Nephron progenitor cell (in vitro differentiated cells): Measurements from ENCODE around the gene SSU72.
A peak's percentile ranks its signal among the peaks of the same experiment; 100 is the strongest.

Source experiments
- DNase-seq: peaks from one replicate; pipeline ENCODE4 v3.0.0; 2021
- H3K27ac Mint-ChIP-seq: 2 replicates; pipeline ENCODE4 v1.8.0; 2021; ENCODE audit warnings: mild to moderate bottlenecking, moderate library complexity, mixed read lengths
- H3K27me3 Mint-ChIP-seq: 2 replicates; pipeline ENCODE4 v1.8.0; 2021; ENCODE audit warnings: mild to moderate bottlenecking, low read depth, mixed read lengths; ENCODE audit not compliant: poor library complexity
- H3K36me3 Mint-ChIP-seq: 2 replicates; pipeline ENCODE4 v1.8.0; 2021; ENCODE audit warnings: low read depth, mixed read lengths
- H3K4me1 Mint-ChIP-seq: 2 replicates; pipeline ENCODE4 v1.8.0; 2021; ENCODE audit warnings: mixed read lengths
- H3K4me3 Mint-ChIP-seq: 2 replicates; pipeline ENCODE4 v1.8.0; 2021; ENCODE audit warnings: mild to moderate bottlenecking, moderate library complexity, mixed read lengths
- H3K9me3 Mint-ChIP-seq: 2 replicates; pipeline ENCODE4 v1.8.0; 2021; ENCODE audit warnings: mild to moderate bottlenecking, moderate library complexity, mixed read lengths
- CTCF ChIP-seq: fragments of 200-600 bp; sonication (generic); IDR thresholded peaks from 2 replicates; pipeline ENCODE4 v1.5.0; 2021; ENCODE audit warnings: antibody characterized with exemption

Gene SSU72

GRCh38 chr1:1614204-1614953 is 39.7 kb upstream of the SSU72 start:
- peak; percentile 12 for DNase-seq
- TF ChIP-seq CTCF, result no peak
- peak overlapping the region; percentile 93 for H3K27ac Mint-ChIP-seq
- H3K9me3 Mint-ChIP-seq, result no peaks in the 10 kb centered on the region
- H3K27me3 Mint-ChIP-seq, result peaks cover 4% of the 10 kb centered on the region
- H3K4me3 Mint-ChIP-seq, result peak overlapping the region; percentile 95
- H3K36me3 Mint-ChIP-seq, result peaks cover 5% of the 10 kb centered on the region
- peaks cover 39% of the 10 kb centered on the region for H3K4me1 Mint-ChIP-seq

GRCh38 chr1:1613509-1614082 is 38.9 kb upstream of the SSU72 start:
- no peaks in the 10 kb centered on the region for H3K9me3 Mint-ChIP-seq
- TF ChIP-seq CTCF, result no peak
- no peak overlapping the region for H3K27ac Mint-ChIP-seq
- peaks cover 5% of the 10 kb centered on the region for H3K36me3 Mint-ChIP-seq
- H3K4me1 Mint-ChIP-seq, result peaks cover 39% of the 10 kb centered on the region
- peaks cover 4% of the 10 kb centered on the region for H3K27me3 Mint-ChIP-seq
- no peak for DNase-seq
- H3K4me3 Mint-ChIP-seq, result peak overlapping the region; percentile 95

GRCh38 chr1:1612104-1612400 is 37.4 kb upstream of the SSU72 start:
- H3K27me3 Mint-ChIP-seq, result peaks cover 12% of the 10 kb centered on the region
- no peak overlapping the region for H3K27ac Mint-ChIP-seq
- peaks cover 5% of the 10 kb centered on the region for H3K36me3 Mint-ChIP-seq
- no peaks in the 10 kb centered on the region for H3K9me3 Mint-ChIP-seq
- no peak for DNase-seq
- TF ChIP-seq CTCF, result no peak
- peak overlapping the region; percentile 52 for H3K4me3 Mint-ChIP-seq
- peaks cover 33% of the 10 kb centered on the region for H3K4me1 Mint-ChIP-seq

GRCh38 chr1:1610796-1611195 is 36.1 kb upstream of the SSU72 start:
- no peak for DNase-seq
- no peak overlapping the region for H3K27ac Mint-ChIP-seq
- H3K27me3 Mint-ChIP-seq, result peaks cover 15% of the 10 kb centered on the region
- TF ChIP-seq CTCF, result no peak
- H3K4me1 Mint-ChIP-seq, result peaks cover 32% of the 10 kb centered on the region
- no peaks in the 10 kb centered on the region for H3K9me3 Mint-ChIP-seq
- H3K4me3 Mint-ChIP-seq, result no peak overlapping the region
- peaks cover 5% of the 10 kb centered on the region for H3K36me3 Mint-ChIP-seq

GRCh38 chr1:1609822-1610485 is 35.3 kb upstream of the SSU72 start:
- DNase-seq, result no peak
- Mint-ChIP-seq H3K4me3 (no peak overlapping the region), H3K36me3 (peaks cover 5% of the 10 kb centered on the region), H3K4me1 (peaks cover 30% of the 10 kb centered on the region), H3K9me3 (no peaks in the 10 kb centered on the region), H3K27me3 (peaks cover 17% of the 10 kb centered on the region), H3K27ac (no peak overlapping the region)
- TF ChIP-seq CTCF, result no peak
